ENCODE measurements around the gene SCN10A.

Gene SCN10A

GRCh38 chr3:38746641-38747040 lies 69.4 kb downstream of the SCN10A start:
- H3K27me3 ChIP-seq: no peaks in the 10 kb centered on the region
- H3K4me3 ChIP-seq (ENCODE audit: low read depth, low read length): no peak overlapping the region
- H3K9me3 ChIP-seq: no peaks in the 10 kb centered on the region
- no peaks in the 10 kb centered on the region for H3K4me1 ChIP-seq
- DNase-seq: no peak
- no peaks in the 10 kb centered on the region for H3K36me3 ChIP-seq
- TF ChIP-seq CTCF (IDR thresholded peaks at IDR 0.05; ENCODE audit: low read depth, low read length): no peak

- H3K27me3 ChIP-seq: no peaks in the 10 kb centered on the region
- DNase-seq: no peak
Observed at GRCh38 chr3:38743043-38743442, 73.0 kb downstream of the SCN10A start.

GRCh38 chr3:38742550-38742949 lies 73.5 kb downstream of the SCN10A start:
- Histone ChIP-seq H3K9me3 (no peaks in the 10 kb centered on the region), H3K4me3 (ENCODE audit: low read depth, low read length) (no peak overlapping the region), H3K36me3 (no peaks in the 10 kb centered on the region), H3K4me1 (no peaks in the 10 kb centered on the region), H3K27me3 (no peaks in the 10 kb centered on the region)
- no peak for DNase-seq
- TF ChIP-seq CTCF (IDR thresholded peaks at IDR 0.05; ENCODE audit: low read depth, low read length): no peak

More at GRCh38 chr3:38743043-38743442, 73.0 kb downstream of the SCN10A start:
- Histone ChIP-seq H3K4me1 (no peaks in the 10 kb centered on the region), H3K4me3 (ENCODE audit: low read depth, low read length) (no peak overlapping the region), H3K36me3 (no peaks in the 10 kb centered on the region), H3K9me3 (no peaks in the 10 kb centered on the region)
- no peak for TF ChIP-seq CTCF (IDR thresholded peaks at IDR 0.05; ENCODE audit: low read depth, low read length)

- H3K9me3 ChIP-seq: no peaks in the 10 kb centered on the region
- no peak for DNase-seq
- H3K4me1 ChIP-seq: no peaks in the 10 kb centered on the region
- no peak overlapping the region for H3K4me3 ChIP-seq (ENCODE audit: low read depth, low read length)
- H3K27me3 ChIP-seq: no peaks in the 10 kb centered on the region
- no peaks in the 10 kb centered on the region for H3K36me3 ChIP-seq
- TF ChIP-seq CTCF (IDR thresholded peaks at IDR 0.05; ENCODE audit: low read depth, low read length): no peak
Observed at GRCh38 chr3:38740537-38740936, 75.5 kb downstream of the SCN10A start.

GRCh38 chr3:38739931-38740330 lies 76.1 kb downstream of the SCN10A start:
- no peak for DNase-seq
- no peaks in the 10 kb centered on the region for H3K27me3 ChIP-seq
- H3K9me3 ChIP-seq: no peaks in the 10 kb centered on the region
- TF ChIP-seq CTCF (IDR thresholded peaks at IDR 0.05; ENCODE audit: low read depth, low read length): no peak
- no peaks in the 10 kb centered on the region for H3K4me1 ChIP-seq
- no peaks in the 10 kb centered on the region for H3K36me3 ChIP-seq
- H3K4me3 ChIP-seq (ENCODE audit: low read depth, low read length): no peak overlapping the region

- Histone ChIP-seq H3K27me3 (no peaks in the 10 kb centered on the region), H3K36me3 (no peaks in the 10 kb centered on the region), H3K4me1 (no peaks in the 10 kb centered on the region), H3K4me3 (ENCODE audit: low read depth, low read length) (no peak overlapping the region), H3K9me3 (no peaks in the 10 kb centered on the region)
- no peak for TF ChIP-seq CTCF (IDR thresholded peaks at IDR 0.05; ENCODE audit: low read depth, low read length)
- no peak for DNase-seq
Observed at GRCh38 chr3:38739396-38739689, 76.7 kb downstream of the SCN10A start.
